ENCODE data around the gene HOXD3.
A peak's percentile ranks its signal among the peaks of the same experiment; 100 is the strongest.

HOXD3 gene

GRCh38 chr2:176131848-176132158, 25.3 kb upstream of the HOXD3 start:
- Histone ChIP-seq H3K4me3 (ENCODE audit: low read length) (peak overlapping the region; percentile 58), H3K27me3 (ENCODE audit: control insufficient read depth, insufficient read depth, low read length) (peaks cover 5% of the 10 kb centered on the region)

DNA sequence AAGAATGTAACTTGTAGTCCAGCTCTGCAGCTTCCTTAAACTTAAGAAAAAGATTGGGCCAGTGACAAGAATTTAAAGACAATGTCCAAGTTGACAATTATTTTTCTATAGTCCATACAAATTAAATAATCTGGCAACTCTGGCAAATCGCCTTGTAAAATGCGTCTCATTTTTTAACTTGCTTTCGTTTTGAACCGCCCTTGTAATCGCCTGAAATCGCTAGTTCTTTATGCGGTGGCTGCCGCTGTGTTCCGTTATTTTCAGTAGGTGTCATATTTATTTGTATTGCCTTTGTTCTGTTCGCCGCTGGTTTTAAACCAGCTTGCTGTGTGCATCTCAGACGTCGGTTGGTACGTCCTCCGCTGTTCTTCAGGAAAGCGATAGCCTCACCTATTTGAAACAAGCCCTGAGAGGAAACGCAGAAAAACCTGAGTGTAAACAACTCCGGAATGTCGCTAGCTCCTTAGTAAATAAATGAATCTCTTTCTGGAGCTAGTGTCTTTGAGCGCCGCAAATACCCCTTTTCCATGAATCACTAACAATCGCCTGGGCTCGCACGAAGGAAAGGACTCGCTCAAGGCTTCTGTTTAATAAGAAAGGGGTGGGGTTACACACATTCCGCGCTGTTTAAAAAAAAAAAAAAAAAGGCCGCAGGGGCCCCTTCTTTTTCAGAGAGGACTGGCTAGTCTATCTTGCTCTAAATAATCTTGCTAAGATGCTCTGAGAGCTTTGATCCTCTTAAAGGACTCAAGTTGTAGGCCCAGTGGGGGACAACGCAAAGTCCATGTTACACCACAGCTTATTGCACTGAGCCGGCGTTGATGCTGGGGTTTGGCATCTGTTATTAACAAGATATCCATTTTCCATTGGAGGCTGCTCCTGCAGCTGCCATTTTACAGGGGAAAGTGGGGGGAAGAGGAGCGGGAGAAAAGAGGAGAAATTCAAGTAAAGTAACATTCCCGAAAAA, 24.6 kb upstream of the HOXD3 start:
- Histone ChIP-seq H3K36me3 (ENCODE audit: control insufficient read depth, insufficient read depth, low read length) (no peaks in the 10 kb centered on the region), H3K4me1 (ENCODE audit: control insufficient read depth, insufficient read depth, low read length) (peaks cover 6% of the 10 kb centered on the region), H3K9ac (ENCODE audit: low read length) (no peak overlapping the region), H3K27ac (ENCODE audit: low read depth, low read length) (peak overlapping the region; percentile 29), H3K4me3 (ENCODE audit: low read length) (peak overlapping the region; percentile 58), H3K27me3 (ENCODE audit: control insufficient read depth, insufficient read depth, low read length) (peaks cover 9% of the 10 kb centered on the region)

More at GRCh38 chr2:176131848-176132158, 25.3 kb upstream of the HOXD3 start:
- Histone ChIP-seq H3K27ac (ENCODE audit: low read depth, low read length) (no peak overlapping the region), H3K4me1 (ENCODE audit: control insufficient read depth, insufficient read depth, low read length) (peaks cover 6% of the 10 kb centered on the region), H3K9ac (ENCODE audit: low read length) (no peak overlapping the region), H3K36me3 (ENCODE audit: control insufficient read depth, insufficient read depth, low read length) (no peaks in the 10 kb centered on the region)

- Histone ChIP-seq H3K4me3 (ENCODE audit: low read length) (no peak overlapping the region), H3K9ac (ENCODE audit: low read length) (no peak overlapping the region), H3K36me3 (ENCODE audit: control insufficient read depth, insufficient read depth, low read length) (no peaks in the 10 kb centered on the region), H3K27ac (ENCODE audit: low read depth, low read length) (no peak overlapping the region), H3K4me1 (ENCODE audit: control insufficient read depth, insufficient read depth, low read length) (peaks cover 6% of the 10 kb centered on the region), H3K27me3 (ENCODE audit: control insufficient read depth, insufficient read depth, low read length) (peaks cover 9% of the 10 kb centered on the region)
Observed at GRCh38 chr2:176133389-176133788, 23.7 kb upstream of the HOXD3 start.

GRCh38 chr2:176134035-176134434, 23.1 kb upstream of the HOXD3 start:
- Histone ChIP-seq H3K9ac (ENCODE audit: low read length) (no peak overlapping the region), H3K4me3 (ENCODE audit: low read length) (no peak overlapping the region), H3K4me1 (ENCODE audit: control insufficient read depth, insufficient read depth, low read length) (peaks cover 6% of the 10 kb centered on the region), H3K36me3 (ENCODE audit: control insufficient read depth, insufficient read depth, low read length) (no peaks in the 10 kb centered on the region), H3K27me3 (ENCODE audit: control insufficient read depth, insufficient read depth, low read length) (peaks cover 4% of the 10 kb centered on the region), H3K27ac (ENCODE audit: low read depth, low read length) (no peak overlapping the region)

DNA sequence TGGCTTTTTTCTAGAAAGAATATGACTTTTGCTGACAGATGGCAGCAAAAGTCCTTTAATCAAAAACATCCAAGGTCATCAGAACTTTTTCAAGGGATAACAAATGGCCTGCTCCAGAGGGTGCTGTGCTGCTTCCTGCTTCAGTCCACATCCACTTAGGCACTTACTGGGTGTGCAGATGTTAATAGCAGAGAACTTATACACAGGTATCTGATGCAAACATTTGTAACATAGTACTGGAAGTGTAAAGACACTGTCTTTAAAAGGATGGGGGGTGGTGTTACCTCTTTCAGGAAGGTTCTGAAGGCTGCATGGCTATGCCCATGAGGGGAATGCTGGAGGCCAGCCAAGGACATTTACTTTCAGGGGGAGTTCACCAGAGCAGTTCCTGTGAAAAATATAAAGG, 22.1 kb upstream of the HOXD3 start:
- H3K9ac ChIP-seq (ENCODE audit: low read length): no peak overlapping the region
- H3K27ac ChIP-seq (ENCODE audit: low read depth, low read length): peak overlapping the region; percentile 86
- H3K27me3 ChIP-seq (ENCODE audit: control insufficient read depth, insufficient read depth, low read length): peaks cover 4% of the 10 kb centered on the region
- peaks cover 6% of the 10 kb centered on the region for H3K4me1 ChIP-seq (ENCODE audit: control insufficient read depth, insufficient read depth, low read length)
- H3K36me3 ChIP-seq (ENCODE audit: control insufficient read depth, insufficient read depth, low read length): no peaks in the 10 kb centered on the region
- H3K4me3 ChIP-seq (ENCODE audit: low read length): no peak overlapping the region

DNA sequence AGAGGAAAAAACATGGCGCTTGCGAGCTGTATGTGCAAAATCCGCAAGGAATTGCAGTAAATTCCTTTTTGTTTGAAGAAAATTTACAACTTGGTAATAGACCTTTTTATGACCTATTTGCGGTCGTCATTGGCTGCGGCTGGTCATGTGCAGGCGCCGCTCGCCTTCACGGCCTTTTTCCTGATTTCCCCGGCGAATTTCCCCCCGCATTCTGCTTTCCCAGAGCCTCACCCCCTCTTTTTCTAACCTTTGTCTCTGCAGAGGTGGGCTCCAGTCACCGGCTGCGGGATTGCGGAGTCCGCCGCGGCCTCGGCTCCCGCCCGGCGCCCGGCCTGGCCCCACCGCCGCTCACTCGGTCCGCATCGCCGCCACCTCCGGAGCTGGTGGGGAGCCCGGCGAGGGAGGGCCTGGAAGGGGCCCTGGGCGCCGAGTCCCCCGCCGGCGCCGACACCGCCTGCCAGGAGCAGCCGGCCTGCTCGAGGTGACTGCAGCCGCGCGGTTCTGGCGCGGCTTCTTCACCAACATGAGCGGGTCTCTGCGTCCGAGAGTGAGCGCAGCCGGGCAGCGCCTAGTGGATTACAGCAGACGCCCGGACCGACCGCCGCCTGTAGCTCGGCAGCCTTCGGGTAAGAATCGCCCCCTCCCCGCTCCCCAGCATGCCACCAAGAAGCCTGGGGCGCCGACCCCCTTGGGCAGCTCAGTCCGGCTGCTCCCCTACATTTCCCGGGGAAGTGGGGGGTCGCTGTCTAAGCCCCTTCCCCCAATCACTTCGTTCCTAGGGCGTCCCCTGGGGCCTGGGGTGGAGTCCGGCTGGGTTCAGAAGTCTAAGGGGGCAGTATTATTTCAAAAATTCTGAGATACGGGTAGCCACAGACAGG, 20.5 kb upstream of the HOXD3 start:
- H3K27ac ChIP-seq (ENCODE audit: low read depth, low read length): peak overlapping the region; percentile 86
- H3K27me3 ChIP-seq (ENCODE audit: control insufficient read depth, insufficient read depth, low read length): peaks cover 4% of the 10 kb centered on the region
- H3K4me1 ChIP-seq (ENCODE audit: control insufficient read depth, insufficient read depth, low read length): peaks cover 2% of the 10 kb centered on the region
- peak overlapping the region; percentile 76 for H3K4me3 ChIP-seq (ENCODE audit: low read length)
- no peaks in the 10 kb centered on the region for H3K36me3 ChIP-seq (ENCODE audit: control insufficient read depth, insufficient read depth, low read length)
- H3K9ac ChIP-seq (ENCODE audit: low read length): peak overlapping the region; percentile 78

DNA sequence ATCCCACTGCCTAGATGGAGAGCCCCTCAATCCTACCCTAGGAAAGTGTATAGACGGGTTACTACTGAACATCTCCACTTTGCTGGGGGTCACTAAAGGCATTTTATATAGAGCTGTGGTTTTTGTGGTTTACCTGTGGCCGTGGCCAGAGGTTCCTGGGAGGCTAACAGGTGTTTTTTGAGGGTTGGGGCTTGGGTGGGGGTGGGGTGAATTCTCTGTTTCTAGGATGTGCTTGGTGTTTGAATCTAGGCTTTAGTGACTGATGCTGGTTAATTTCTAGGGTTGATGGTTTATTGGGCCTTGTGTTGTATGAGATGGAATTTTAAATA, 19.9 kb upstream of the HOXD3 start:
- Histone ChIP-seq H3K4me1 (ENCODE audit: control insufficient read depth, insufficient read depth, low read length) (peaks cover 2% of the 10 kb centered on the region), H3K27ac (ENCODE audit: low read depth, low read length) (peak overlapping the region; percentile 86), H3K4me3 (ENCODE audit: low read length) (peak overlapping the region; percentile 76), H3K36me3 (ENCODE audit: control insufficient read depth, insufficient read depth, low read length) (no peaks in the 10 kb centered on the region), H3K9ac (ENCODE audit: low read length) (peak overlapping the region; percentile 78), H3K27me3 (ENCODE audit: control insufficient read depth, insufficient read depth, low read length) (peaks cover 4% of the 10 kb centered on the region)

GRCh38 chr2:176137906-176138305, 19.2 kb upstream of the HOXD3 start:
- Histone ChIP-seq H3K27me3 (ENCODE audit: control insufficient read depth, insufficient read depth, low read length) (peaks cover 4% of the 10 kb centered on the region), H3K4me1 (ENCODE audit: control insufficient read depth, insufficient read depth, low read length) (peaks cover 2% of the 10 kb centered on the region), H3K27ac (ENCODE audit: low read depth, low read length) (no peak overlapping the region), H3K36me3 (ENCODE audit: control insufficient read depth, insufficient read depth, low read length) (no peaks in the 10 kb centered on the region), H3K9ac (ENCODE audit: low read length) (no peak overlapping the region), H3K4me3 (ENCODE audit: low read length) (peak overlapping the region; percentile 0)

GRCh38 chr2:176138526-176138922, 18.6 kb upstream of the HOXD3 start:
- peak overlapping the region; percentile 26 for H3K27ac ChIP-seq (ENCODE audit: low read depth, low read length)
- H3K9ac ChIP-seq (ENCODE audit: low read length): no peak overlapping the region
- no peak overlapping the region for H3K4me3 ChIP-seq (ENCODE audit: low read length)
- no peaks in the 10 kb centered on the region for H3K36me3 ChIP-seq (ENCODE audit: control insufficient read depth, insufficient read depth, low read length)
- H3K27me3 ChIP-seq (ENCODE audit: control insufficient read depth, insufficient read depth, low read length): peaks cover 4% of the 10 kb centered on the region
- no peaks in the 10 kb centered on the region for H3K4me1 ChIP-seq (ENCODE audit: control insufficient read depth, insufficient read depth, low read length)

- Histone ChIP-seq H3K4me3 (ENCODE audit: low read length) (no peak overlapping the region), H3K9ac (ENCODE audit: low read length) (no peak overlapping the region), H3K4me1 (ENCODE audit: control insufficient read depth, insufficient read depth, low read length) (no peaks in the 10 kb centered on the region), H3K27me3 (ENCODE audit: control insufficient read depth, insufficient read depth, low read length) (peaks cover 4% of the 10 kb centered on the region), H3K36me3 (ENCODE audit: control insufficient read depth, insufficient read depth, low read length) (no peaks in the 10 kb centered on the region), H3K27ac (ENCODE audit: low read depth, low read length) (no peak overlapping the region)
Observed at GRCh38 chr2:176138923-176139660, 18.0 kb upstream of the HOXD3 start.

GRCh38 chr2:176139661-176140512, 17.2 kb upstream of the HOXD3 start:
- no peaks in the 10 kb centered on the region for H3K36me3 ChIP-seq (ENCODE audit: control insufficient read depth, insufficient read depth, low read length)
- no peaks in the 10 kb centered on the region for H3K4me1 ChIP-seq (ENCODE audit: control insufficient read depth, insufficient read depth, low read length)
- no peak overlapping the region for H3K27ac ChIP-seq (ENCODE audit: low read depth, low read length)
- no peak overlapping the region for H3K9ac ChIP-seq (ENCODE audit: low read length)
- peaks cover 4% of the 10 kb centered on the region for H3K27me3 ChIP-seq (ENCODE audit: control insufficient read depth, insufficient read depth, low read length)
- peak overlapping the region; percentile 83 for H3K4me3 ChIP-seq (ENCODE audit: low read length)

Measured in rectal smooth muscle tissue (tissue), 1 donor.